Measurements from ENCODE around the gene LMAN1.

GRCh38 chr18:59279722-59280121, 79.3 kb downstream of the LMAN1 start:
- TF ChIP-seq CTCF (conservative IDR thresholded peaks at IDR 0.05; ENCODE audit: low read depth in 2 of 2) = no peak
- TF ChIP-seq EZH2phosphoT487 (IDR thresholded peaks at IDR 0.05; ENCODE audit: unreplicated experiment) = no peak
